DMS153 (cell line): ENCODE data around the gene GALNT2.

ENCODE experiments used
- DNase-seq: peaks from one replicate; lab custom pipeline; 2025; lab: John Stamatoyannopoulos, UW

The GALNT2 gene

GRCh38 chr1:230261928-230262650 is 195.1 kb downstream of the GALNT2 start:
- no peak for DNase-seq

- no peak for DNase-seq
Observed at GRCh38 chr1:230262867-230263567, 196.0 kb downstream of the GALNT2 start.

- DNase-seq = no peak
Observed at GRCh38 chr1:230263568-230264195, 196.6 kb downstream of the GALNT2 start.

GRCh38 chr1:230264342-230264741 is 197.3 kb downstream of the GALNT2 start:
- no peak for DNase-seq

- no peak for DNase-seq
Observed at GRCh38 chr1:230265200-230266115, 198.4 kb downstream of the GALNT2 start.

- DNase-seq = no peak
Observed at GRCh38 chr1:230266456-230266855, 199.4 kb downstream of the GALNT2 start.

GRCh38 chr1:230267338-230268065 is 200.5 kb downstream of the GALNT2 start:
- DNase-seq = peak; percentile 86

- peak; percentile 93 for DNase-seq
Observed at GRCh38 chr1:230268371-230269170, 201.5 kb downstream of the GALNT2 start.

GRCh38 chr1:230270185-230270558 is 203.1 kb downstream of the GALNT2 start:
- DNase-seq = no peak

- DNase-seq = peak; percentile 99
Observed at GRCh38 chr1:230270559-230271281, 203.7 kb downstream of the GALNT2 start.

- DNase-seq = peak; percentile 61
Observed at GRCh38 chr1:230271300-230272035, 204.4 kb downstream of the GALNT2 start.

- DNase-seq = no peak
Observed at GRCh38 chr1:230272557-230272956, 205.5 kb downstream of the GALNT2 start.

- DNase-seq = no peak
Observed at GRCh38 chr1:230273141-230273710, 206.2 kb downstream of the GALNT2 start.

- no peak for DNase-seq
Observed at GRCh38 chr1:230274254-230274653, 207.2 kb downstream of the GALNT2 start.

- no peak for DNase-seq
Observed at GRCh38 chr1:230276401-230276800, 209.4 kb downstream of the GALNT2 start.

- DNase-seq = peak; percentile 81
Observed at GRCh38 chr1:230277201-230278025, 210.4 kb downstream of the GALNT2 start.

- no peak for DNase-seq
Observed at GRCh38 chr1:230278376-230278775, 211.3 kb downstream of the GALNT2 start.
